ENCODE data around the gene ENTPD6.

GRCh38 chr20:25207960-25208534 lies 12.5 kb downstream of the ENTPD6 start:
- TF ChIP-seq POLR2AphosphoS5 (IDR thresholded peaks at IDR 0.05; ENCODE audit: low read depth, low read length) (no peak), POLR2A (IDR thresholded peaks at IDR 0.05; ENCODE audit: low read depth, low read length) (no peak), SPI1 (IDR thresholded peaks at IDR 0.05; ENCODE audit: low read depth, low read length) (no peak)
